ENCODE measurements around the gene POMT2.

Gene POMT2

DNA sequence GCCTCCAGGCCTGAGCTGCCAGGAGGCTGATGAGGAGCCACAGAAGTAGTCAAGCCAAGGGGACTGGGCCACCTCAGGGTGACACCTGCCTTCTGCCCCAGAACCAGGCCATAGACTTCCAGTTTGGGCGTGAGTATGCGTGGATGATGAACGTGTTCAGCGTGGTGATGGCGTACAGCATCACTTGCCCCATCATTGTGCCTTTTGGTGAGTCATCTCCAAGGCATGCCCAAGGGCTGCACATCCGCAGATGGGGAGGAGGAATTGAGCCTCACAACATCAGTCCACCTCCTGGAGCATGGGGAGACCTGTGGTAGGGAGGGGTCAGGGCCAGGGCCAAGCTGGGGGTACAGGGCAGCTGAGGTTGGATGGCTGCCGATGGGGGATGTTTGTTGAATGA lies 72.0 kb downstream of the POMT2 start:
- H3K4me3 ChIP-seq (ENCODE audit: low read depth in 1 of 2, low read length in 2 of 2) = no peak overlapping the region
- H3K27me3 ChIP-seq (ENCODE audit: control insufficient read depth in 1 of 2, insufficient read depth in 2 of 2, low read length in 2 of 2) = no peaks in the 10 kb centered on the region
- no peaks in the 10 kb centered on the region for H3K9me3 ChIP-seq (ENCODE audit: low read length)
- H3K4me1 ChIP-seq (ENCODE audit: insufficient read depth, low read length) = no peaks in the 10 kb centered on the region
- no peaks in the 10 kb centered on the region for H3K36me3 ChIP-seq (ENCODE audit: insufficient read depth, low read length)
- no peak overlapping the region for H3K9ac ChIP-seq (ENCODE audit: low read length)
- H3K27ac ChIP-seq (ENCODE audit: low read depth, low read length) = no peak overlapping the region

DNA sequence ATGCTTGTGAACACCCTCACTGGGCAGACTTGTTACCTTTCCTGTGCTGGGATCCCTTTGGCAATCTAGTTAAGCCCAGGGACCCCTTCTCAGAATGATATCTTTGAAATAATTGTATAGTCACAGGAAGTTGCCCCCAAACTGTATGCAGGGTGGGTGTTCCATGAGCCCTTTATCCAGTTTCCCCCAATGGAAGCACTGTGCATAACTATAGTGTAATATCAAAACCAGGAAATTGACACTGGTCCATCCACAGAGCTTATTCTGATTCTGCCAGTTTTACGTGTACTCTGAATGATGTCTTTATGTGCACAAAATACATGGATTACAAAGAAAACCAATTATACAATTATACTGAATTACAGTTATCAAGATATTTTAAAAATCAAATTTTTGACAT lies 73.9 kb downstream of the POMT2 start:
- Histone ChIP-seq H3K27me3 (ENCODE audit: control insufficient read depth in 1 of 2, insufficient read depth in 2 of 2, low read length in 2 of 2) (no peaks in the 10 kb centered on the region), H3K9me3 (ENCODE audit: low read length) (no peaks in the 10 kb centered on the region), H3K4me3 (ENCODE audit: low read depth in 1 of 2, low read length in 2 of 2) (no peak overlapping the region), H3K27ac (ENCODE audit: low read depth, low read length) (no peak overlapping the region), H3K4me1 (ENCODE audit: insufficient read depth, low read length) (no peaks in the 10 kb centered on the region), H3K36me3 (ENCODE audit: insufficient read depth, low read length) (no peaks in the 10 kb centered on the region), H3K9ac (ENCODE audit: low read length) (no peak overlapping the region)

DNA sequence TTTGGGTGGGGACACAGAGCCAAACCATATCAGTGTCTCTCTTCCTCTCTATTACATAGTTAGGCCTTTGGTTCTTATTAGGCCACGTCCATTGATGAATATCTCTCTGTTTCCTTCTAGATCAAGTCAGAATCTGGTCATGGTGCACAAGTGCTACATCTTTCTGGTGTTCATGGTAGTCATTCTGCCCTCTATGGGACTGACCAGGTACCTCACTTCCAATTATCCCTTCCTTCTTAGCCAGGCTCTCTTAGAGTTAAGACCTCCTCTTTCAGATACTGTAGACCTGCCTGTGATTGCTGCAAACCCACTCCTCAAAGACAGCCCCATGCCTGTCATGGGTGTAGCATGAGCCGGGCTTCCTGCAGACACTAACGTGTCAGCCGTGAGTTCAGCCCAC lies 74.9 kb downstream of the POMT2 start:
- Histone ChIP-seq H3K4me1 (ENCODE audit: insufficient read depth, low read length) (no peaks in the 10 kb centered on the region), H3K36me3 (ENCODE audit: insufficient read depth, low read length) (no peaks in the 10 kb centered on the region)

DNA sequence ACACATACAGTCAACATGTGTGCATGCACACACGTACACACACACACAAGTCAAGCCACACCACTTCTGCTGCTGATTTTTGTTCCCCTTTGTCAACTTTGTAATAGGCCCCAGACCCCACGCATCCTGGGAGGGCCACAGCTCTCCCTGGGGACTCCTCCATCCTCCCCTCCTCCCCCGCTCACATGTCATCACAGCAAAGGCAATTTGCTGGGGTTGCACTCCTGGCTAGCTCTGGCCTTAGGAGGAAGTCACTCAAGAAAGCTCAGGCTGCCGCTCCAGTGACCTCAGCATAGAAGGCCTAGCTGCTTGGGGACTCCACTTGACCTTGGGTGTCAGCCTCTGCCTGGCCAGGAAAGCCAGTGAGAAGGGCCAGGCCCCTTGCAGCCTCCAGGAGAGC lies 76.8 kb downstream of the POMT2 start:
- no peaks in the 10 kb centered on the region for H3K9me3 ChIP-seq (ENCODE audit: low read length)
- H3K36me3 ChIP-seq (ENCODE audit: insufficient read depth, low read length) = no peaks in the 10 kb centered on the region
- no peaks in the 10 kb centered on the region for H3K27me3 ChIP-seq (ENCODE audit: control insufficient read depth in 1 of 2, insufficient read depth in 2 of 2, low read length in 2 of 2)
- H3K4me1 ChIP-seq (ENCODE audit: insufficient read depth, low read length) = no peaks in the 10 kb centered on the region
- H3K27ac ChIP-seq (ENCODE audit: low read depth, low read length) = no peak overlapping the region
- no peak overlapping the region for H3K9ac ChIP-seq (ENCODE audit: low read length)
- no peak overlapping the region for H3K4me3 ChIP-seq (ENCODE audit: low read depth in 1 of 2, low read length in 2 of 2)

More for the DNA sequence above, 74.9 kb downstream of the POMT2 start:
- Histone ChIP-seq H3K9me3 (ENCODE audit: low read length) (no peaks in the 10 kb centered on the region), H3K27me3 (ENCODE audit: control insufficient read depth in 1 of 2, insufficient read depth in 2 of 2, low read length in 2 of 2) (no peaks in the 10 kb centered on the region), H3K9ac (ENCODE audit: low read length) (no peak overlapping the region), H3K27ac (ENCODE audit: low read depth, low read length) (no peak overlapping the region), H3K4me3 (ENCODE audit: low read depth in 1 of 2, low read length in 2 of 2) (no peak overlapping the region)

DNA sequence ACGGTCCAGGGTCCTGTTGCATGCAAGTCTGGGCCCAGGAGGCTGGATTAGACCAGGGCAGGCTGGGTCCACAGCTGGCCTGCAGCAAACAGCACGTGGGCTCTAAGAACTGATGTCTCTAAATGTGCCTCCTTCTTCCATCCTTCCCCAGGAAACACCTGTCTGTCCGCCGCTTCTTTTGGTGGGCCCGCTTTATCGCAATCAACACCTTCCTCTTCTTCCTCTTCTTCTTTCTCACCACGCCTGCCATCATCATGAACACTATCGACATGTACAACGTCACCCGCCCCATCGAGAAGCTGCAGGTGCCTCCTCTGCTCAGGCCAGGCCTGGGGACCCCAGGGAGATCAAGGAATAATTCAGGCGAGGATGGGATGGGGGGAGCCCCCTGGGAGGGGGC lies 77.9 kb downstream of the POMT2 start:
- Histone ChIP-seq H3K36me3 (ENCODE audit: insufficient read depth, low read length) (no peaks in the 10 kb centered on the region), H3K27ac (ENCODE audit: low read depth, low read length) (no peak overlapping the region), H3K4me1 (ENCODE audit: insufficient read depth, low read length) (no peaks in the 10 kb centered on the region), H3K9me3 (ENCODE audit: low read length) (no peaks in the 10 kb centered on the region), H3K9ac (ENCODE audit: low read length) (no peak overlapping the region), H3K4me3 (ENCODE audit: low read depth in 1 of 2, low read length in 2 of 2) (no peak overlapping the region), H3K27me3 (ENCODE audit: control insufficient read depth in 1 of 2, insufficient read depth in 2 of 2, low read length in 2 of 2) (no peaks in the 10 kb centered on the region)

DNA sequence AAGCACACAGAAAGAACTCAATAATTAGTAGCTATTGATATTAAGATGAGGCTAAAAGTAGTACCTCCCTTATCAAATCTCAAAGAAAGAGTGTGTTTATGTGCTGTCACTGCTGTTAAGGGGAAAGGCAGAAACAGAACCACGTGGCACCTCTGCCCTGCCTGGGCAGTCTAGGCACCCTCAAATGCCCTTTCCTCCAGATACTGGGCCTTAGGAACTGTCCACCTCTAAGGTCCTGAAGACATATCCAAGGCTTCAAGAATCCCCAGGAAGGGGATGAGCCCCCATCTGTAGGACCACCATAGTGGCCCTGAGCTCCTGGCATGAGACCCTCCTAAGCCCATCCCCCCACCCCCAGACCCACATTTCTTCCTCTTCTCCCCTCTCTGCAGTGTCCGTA lies 78.7 kb downstream of the POMT2 start:
- no peak overlapping the region for H3K27ac ChIP-seq (ENCODE audit: low read depth, low read length)
- no peak overlapping the region for H3K9ac ChIP-seq (ENCODE audit: low read length)
- H3K27me3 ChIP-seq (ENCODE audit: control insufficient read depth in 1 of 2, insufficient read depth in 2 of 2, low read length in 2 of 2) = no peaks in the 10 kb centered on the region
- H3K9me3 ChIP-seq (ENCODE audit: low read length) = no peaks in the 10 kb centered on the region
- no peaks in the 10 kb centered on the region for H3K36me3 ChIP-seq (ENCODE audit: insufficient read depth, low read length)
- H3K4me3 ChIP-seq (ENCODE audit: low read depth in 1 of 2, low read length in 2 of 2) = no peak overlapping the region
- no peaks in the 10 kb centered on the region for H3K4me1 ChIP-seq (ENCODE audit: insufficient read depth, low read length)

DNA sequence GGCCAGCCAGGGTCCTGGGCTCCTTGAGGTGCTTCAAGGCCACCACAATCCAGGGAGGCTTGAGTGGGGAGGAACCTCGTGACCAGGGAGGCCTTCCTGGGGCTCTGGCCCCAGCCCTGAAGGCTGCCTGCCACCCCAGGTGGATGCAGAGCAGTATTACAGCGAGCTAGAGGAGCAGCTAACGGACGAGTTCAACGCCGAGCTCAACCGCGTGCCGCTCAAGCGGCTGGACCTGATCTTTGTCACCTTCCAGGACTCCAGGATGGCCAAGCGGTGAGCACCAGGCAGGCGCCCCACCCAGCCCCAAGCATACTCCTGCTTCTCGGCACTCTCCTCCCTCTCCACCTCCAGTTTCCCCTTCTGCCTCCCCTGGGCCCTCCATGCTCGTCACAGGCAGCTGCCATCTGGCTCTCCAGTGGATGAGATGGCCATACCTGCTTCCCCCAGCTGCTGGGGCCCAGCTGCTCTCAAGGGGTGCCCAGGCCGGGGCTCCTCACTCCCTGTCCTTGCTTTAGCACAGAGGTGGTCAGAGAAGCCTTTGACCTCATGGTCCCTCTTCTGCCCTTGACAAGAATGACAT lies 80.3 kb downstream of the POMT2 start:
- H3K36me3 ChIP-seq (ENCODE audit: insufficient read depth, low read length) = no peaks in the 10 kb centered on the region
- H3K4me1 ChIP-seq (ENCODE audit: insufficient read depth, low read length) = no peaks in the 10 kb centered on the region
- H3K4me3 ChIP-seq (ENCODE audit: low read depth in 1 of 2, low read length in 2 of 2) = no peak overlapping the region
- H3K27me3 ChIP-seq (ENCODE audit: control insufficient read depth in 1 of 2, insufficient read depth in 2 of 2, low read length in 2 of 2) = no peaks in the 10 kb centered on the region
- H3K9ac ChIP-seq (ENCODE audit: low read length) = no peak overlapping the region
- H3K9me3 ChIP-seq (ENCODE audit: low read length) = no peaks in the 10 kb centered on the region
- no peak overlapping the region for H3K27ac ChIP-seq (ENCODE audit: low read depth, low read length)

DNA sequence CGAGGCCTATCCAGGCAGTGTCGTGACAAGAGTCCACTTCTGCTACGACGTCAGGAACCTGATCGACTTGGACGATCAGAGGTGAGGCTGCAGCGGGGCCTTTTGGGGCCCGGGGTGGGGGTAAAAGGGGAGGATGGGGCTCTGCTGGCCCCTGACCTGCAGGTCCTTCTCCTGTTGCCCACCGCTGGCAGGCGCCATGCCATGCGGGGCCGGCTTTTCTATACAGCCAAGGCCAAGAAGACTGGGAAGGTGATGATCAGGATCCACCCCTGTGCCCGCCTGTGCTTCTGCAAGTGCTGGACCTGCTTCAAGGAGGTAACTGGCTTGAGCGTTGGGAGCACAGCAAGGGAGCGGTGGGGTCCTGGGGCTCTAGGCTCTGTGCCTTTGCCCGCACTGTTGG lies 81.3 kb downstream of the POMT2 start:
- Histone ChIP-seq H3K4me1 (ENCODE audit: insufficient read depth, low read length) (no peaks in the 10 kb centered on the region), H3K4me3 (ENCODE audit: low read depth in 1 of 2, low read length in 2 of 2) (no peak overlapping the region), H3K9me3 (ENCODE audit: low read length) (no peaks in the 10 kb centered on the region), H3K27ac (ENCODE audit: low read depth, low read length) (no peak overlapping the region), H3K27me3 (ENCODE audit: control insufficient read depth in 1 of 2, insufficient read depth in 2 of 2, low read length in 2 of 2) (no peaks in the 10 kb centered on the region), H3K36me3 (ENCODE audit: insufficient read depth, low read length) (no peaks in the 10 kb centered on the region), H3K9ac (ENCODE audit: low read length) (no peak overlapping the region)

DNA sequence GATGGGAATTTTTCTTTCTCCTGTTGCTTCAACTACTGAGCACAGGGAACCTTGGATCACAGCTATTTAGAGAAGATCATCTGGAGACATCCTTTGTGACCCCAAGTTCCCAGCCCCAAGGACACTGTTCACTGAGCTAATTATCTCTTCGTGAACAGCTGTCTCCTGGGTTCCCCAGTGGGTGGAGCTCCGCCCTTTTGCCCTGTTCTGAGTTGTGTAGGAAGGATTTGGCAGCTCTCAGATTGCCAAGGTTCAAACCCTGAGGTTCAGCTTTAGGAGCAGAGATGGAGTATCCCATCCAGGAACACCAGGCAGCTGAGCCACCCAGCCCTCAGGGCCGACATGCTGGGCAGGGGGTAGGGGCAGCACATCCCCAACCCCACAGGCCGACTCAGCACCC lies 81.7 kb downstream of the POMT2 start:
- H3K4me3 ChIP-seq (ENCODE audit: low read depth in 1 of 2, low read length in 2 of 2) = no peak overlapping the region
- H3K9me3 ChIP-seq (ENCODE audit: low read length) = no peaks in the 10 kb centered on the region
- H3K27me3 ChIP-seq (ENCODE audit: control insufficient read depth in 1 of 2, insufficient read depth in 2 of 2, low read length in 2 of 2) = no peaks in the 10 kb centered on the region
- H3K4me1 ChIP-seq (ENCODE audit: insufficient read depth, low read length) = no peaks in the 10 kb centered on the region
- no peak overlapping the region for H3K27ac ChIP-seq (ENCODE audit: low read depth, low read length)
- H3K36me3 ChIP-seq (ENCODE audit: insufficient read depth, low read length) = no peaks in the 10 kb centered on the region
- no peak overlapping the region for H3K9ac ChIP-seq (ENCODE audit: low read length)

DNA sequence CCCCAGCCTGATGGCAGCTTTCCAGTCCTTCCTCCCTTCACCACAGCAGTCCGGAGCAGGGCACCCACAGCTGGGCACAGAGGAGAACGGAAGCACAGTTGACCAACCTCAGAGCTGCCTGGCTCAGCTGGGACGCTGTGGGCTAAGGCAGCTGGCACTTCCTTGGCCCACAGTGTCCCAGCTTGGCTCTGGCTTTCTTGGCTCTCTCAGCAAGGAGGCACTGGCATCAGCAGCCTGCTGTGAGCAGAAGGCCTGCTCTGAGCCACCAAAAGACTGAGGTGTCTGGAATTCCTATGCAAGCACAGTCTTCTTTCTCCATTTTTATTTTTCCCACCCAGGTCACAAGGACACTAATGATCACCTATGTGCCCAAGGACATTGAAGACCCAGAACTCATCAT lies 82.3 kb downstream of the POMT2 start:
- H3K9ac ChIP-seq (ENCODE audit: low read length) = no peak overlapping the region
- H3K36me3 ChIP-seq (ENCODE audit: insufficient read depth, low read length) = no peaks in the 10 kb centered on the region
- no peaks in the 10 kb centered on the region for H3K9me3 ChIP-seq (ENCODE audit: low read length)
- H3K4me1 ChIP-seq (ENCODE audit: insufficient read depth, low read length) = no peaks in the 10 kb centered on the region
- H3K27me3 ChIP-seq (ENCODE audit: control insufficient read depth in 1 of 2, insufficient read depth in 2 of 2, low read length in 2 of 2) = no peaks in the 10 kb centered on the region
- H3K4me3 ChIP-seq (ENCODE audit: low read depth in 1 of 2, low read length in 2 of 2) = no peak overlapping the region
- no peak overlapping the region for H3K27ac ChIP-seq (ENCODE audit: low read depth, low read length)

DNA sequence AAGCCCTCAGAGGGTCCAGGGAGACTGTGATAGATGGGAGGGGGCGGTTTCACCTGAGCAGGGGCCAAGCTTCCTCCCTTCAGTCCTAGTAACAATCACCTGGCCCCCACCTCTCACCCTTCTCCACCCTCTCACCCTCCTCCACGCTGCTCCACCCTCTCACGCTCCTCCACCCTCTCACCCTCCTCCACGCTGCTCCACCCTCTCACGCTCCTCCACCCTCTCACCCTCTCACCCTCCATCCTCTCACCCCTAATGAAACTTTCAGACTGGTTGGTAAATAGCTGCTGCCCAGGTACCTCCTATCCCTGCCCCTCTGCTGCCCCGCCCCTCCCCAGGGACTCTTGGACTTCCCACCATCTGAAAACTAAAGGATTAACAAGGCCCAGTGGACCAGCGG lies 83.9 kb downstream of the POMT2 start:
- Histone ChIP-seq H3K27me3 (ENCODE audit: control insufficient read depth in 1 of 2, insufficient read depth in 2 of 2, low read length in 2 of 2) (no peaks in the 10 kb centered on the region), H3K27ac (ENCODE audit: low read depth, low read length) (no peak overlapping the region), H3K9ac (ENCODE audit: low read length) (no peak overlapping the region), H3K4me1 (ENCODE audit: insufficient read depth, low read length) (no peaks in the 10 kb centered on the region), H3K4me3 (ENCODE audit: low read depth in 1 of 2, low read length in 2 of 2) (no peak overlapping the region), H3K36me3 (ENCODE audit: insufficient read depth, low read length) (no peaks in the 10 kb centered on the region), H3K9me3 (ENCODE audit: low read length) (no peaks in the 10 kb centered on the region)

DNA sequence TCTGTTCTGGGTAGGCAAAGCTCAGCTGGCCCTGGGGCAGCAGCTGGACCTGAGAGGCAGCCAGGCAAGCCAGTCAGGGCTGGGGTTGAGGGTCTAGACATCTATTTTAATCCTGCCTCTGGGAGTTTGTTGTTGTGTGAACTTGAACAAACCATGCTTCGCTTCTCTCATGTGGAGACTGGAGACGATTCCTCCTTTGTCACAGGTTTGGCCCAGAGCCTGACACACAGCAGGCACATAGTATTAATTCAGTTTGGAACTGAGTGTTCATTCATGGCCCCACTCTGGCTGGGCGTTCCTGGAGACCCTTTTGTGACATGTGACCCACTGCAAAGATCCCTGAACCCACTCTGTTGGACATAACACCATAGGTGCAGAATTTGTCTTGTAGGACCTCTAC lies 89.0 kb downstream of the POMT2 start:
- Histone ChIP-seq H3K9ac (ENCODE audit: low read length) (no peak overlapping the region), H3K27me3 (ENCODE audit: control insufficient read depth in 1 of 2, insufficient read depth in 2 of 2, low read length in 2 of 2) (no peaks in the 10 kb centered on the region), H3K4me1 (ENCODE audit: insufficient read depth, low read length) (no peaks in the 10 kb centered on the region), H3K9me3 (ENCODE audit: low read length) (no peaks in the 10 kb centered on the region), H3K4me3 (ENCODE audit: low read depth in 1 of 2, low read length in 2 of 2) (no peak overlapping the region), H3K27ac (ENCODE audit: low read depth, low read length) (no peak overlapping the region), H3K36me3 (ENCODE audit: insufficient read depth, low read length) (no peaks in the 10 kb centered on the region)

All from muscle layer of colon (tissue), 2 donors.